ENCODE results near the gene IFT122. TPM values are rescaled to one million over a fixed set of nuclear protein-coding genes. Genes with fewer than 3 reads are reported as not detected.

The IFT122 gene
- total RNA-seq, 1 donor: 21.4 TPM

DNA sequence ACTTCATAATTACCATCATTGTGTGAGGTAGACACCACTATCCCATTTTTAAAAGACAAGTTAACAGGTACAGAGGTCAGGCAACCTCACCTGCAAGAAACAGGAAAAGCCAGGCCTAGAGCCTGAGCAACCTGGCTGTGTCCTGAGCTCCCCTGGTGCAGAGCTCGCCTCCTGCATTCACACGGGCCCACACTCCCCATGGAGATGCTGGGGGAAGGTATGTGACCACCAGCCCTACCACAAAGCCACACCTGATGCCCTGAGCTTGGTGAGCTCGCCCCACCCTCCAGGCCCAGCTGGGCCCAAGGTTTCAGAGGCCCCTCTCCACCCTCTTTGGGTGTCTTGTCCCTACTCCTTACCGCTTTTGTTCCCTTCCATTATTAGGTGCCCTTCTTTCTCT is 10.4 kb upstream of the IFT122 start:
- TF ChIP-seq, protein P1, sequence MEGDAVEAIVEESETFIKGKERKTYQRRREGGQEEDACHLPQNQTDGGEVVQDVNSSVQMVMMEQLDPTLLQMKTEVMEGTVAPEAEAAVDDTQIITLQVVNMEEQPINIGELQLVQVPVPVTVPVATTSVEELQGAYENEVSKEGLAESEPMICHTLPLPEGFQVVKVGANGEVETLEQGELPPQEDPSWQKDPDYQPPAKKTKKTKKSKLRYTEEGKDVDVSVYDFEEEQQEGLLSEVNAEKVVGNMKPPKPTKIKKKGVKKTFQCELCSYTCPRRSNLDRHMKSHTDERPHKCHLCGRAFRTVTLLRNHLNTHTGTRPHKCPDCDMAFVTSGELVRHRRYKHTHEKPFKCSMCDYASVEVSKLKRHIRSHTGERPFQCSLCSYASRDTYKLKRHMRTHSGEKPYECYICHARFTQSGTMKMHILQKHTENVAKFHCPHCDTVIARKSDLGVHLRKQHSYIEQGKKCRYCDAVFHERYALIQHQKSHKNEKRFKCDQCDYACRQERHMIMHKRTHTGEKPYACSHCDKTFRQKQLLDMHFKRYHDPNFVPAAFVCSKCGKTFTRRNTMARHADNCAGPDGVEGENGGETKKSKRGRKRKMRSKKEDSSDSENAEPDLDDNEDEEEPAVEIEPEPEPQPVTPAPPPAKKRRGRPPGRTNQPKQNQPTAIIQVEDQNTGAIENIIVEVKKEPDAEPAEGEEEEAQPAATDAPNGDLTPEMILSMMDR (IDR thresholded peaks at IDR 0.05; ENCODE audit: insufficient read depth, low read length): no peak
- H3K4me3 ChIP-seq (ENCODE audit: low read depth, low read length): no peak overlapping the region
- no peak for DNase-seq (ENCODE audit: low read depth)

DNA sequence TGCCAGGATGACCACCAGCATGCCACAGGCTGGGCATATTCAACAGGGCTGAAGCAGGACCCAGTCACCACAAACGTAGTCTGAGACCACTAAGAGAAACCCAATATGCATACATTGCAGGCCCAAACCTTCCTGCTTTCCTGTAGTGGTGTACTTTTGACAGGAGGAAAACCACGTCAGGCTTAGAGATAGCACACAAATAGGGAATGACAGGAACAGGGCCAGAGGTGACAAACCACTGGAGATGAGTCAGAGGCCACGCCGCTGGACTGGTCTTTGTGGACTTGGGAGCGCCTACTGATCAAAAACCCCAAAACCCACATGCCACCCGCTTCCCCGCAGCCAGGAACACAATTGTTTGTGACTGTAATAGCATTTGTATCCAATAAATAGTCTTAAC is 8.0 kb upstream of the IFT122 start:
- DNase-seq (ENCODE audit: low read depth): no peak
- TF ChIP-seq, protein P1 (IDR thresholded peaks at IDR 0.05; ENCODE audit: insufficient read depth, low read length): no peak
- no peak overlapping the region for H3K4me3 ChIP-seq (ENCODE audit: low read depth, low read length)

DNA sequence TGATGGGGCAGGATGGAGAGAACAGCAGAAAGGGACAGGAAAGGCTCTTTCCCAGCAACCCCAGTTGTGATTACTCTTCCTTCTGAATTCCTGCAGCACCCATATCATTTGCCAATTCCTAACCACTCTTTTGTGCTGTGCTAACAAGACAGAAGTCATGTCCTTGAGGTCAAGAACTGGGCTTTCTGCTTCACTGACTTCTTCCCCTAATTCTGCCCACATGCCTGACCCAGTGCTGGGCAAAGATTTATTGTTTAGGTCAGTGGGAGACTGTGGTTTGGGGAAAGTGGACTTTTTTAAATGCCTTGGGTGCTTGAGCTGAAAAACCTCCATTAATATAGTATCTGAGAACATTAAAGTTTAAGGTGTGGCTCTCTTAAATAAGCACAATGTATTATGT is 7.4 kb upstream of the IFT122 start:
- DNase-seq (ENCODE audit: low read depth): no peak
- no peak overlapping the region for H3K4me3 ChIP-seq (ENCODE audit: low read depth, low read length)
- TF ChIP-seq, protein P1 (IDR thresholded peaks at IDR 0.05; ENCODE audit: insufficient read depth, low read length): no peak

DNA sequence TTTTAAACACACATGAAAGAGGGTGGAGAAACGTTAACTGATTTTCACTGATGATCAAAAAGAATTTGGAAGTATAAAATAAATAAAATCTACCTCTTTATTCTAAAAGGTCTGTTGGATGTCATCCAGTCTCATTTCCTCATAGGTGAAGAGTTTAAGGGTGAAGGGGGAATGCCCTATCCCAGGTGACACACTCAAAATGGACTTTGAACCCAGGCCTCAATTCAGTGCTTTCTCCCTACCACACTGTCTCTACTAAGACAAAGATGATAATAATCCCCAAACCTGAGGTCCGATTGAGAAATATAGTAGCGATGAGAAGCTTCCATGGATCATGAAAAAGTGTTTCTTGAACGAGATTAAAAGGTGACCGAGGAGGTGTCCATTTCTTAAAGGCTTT is 6.5 kb upstream of the IFT122 start:
- no peak for DNase-seq (ENCODE audit: low read depth)
- TF ChIP-seq, protein P1 (IDR thresholded peaks at IDR 0.05; ENCODE audit: insufficient read depth, low read length): no peak
- H3K4me3 ChIP-seq (ENCODE audit: low read depth, low read length): no peak overlapping the region

DNA sequence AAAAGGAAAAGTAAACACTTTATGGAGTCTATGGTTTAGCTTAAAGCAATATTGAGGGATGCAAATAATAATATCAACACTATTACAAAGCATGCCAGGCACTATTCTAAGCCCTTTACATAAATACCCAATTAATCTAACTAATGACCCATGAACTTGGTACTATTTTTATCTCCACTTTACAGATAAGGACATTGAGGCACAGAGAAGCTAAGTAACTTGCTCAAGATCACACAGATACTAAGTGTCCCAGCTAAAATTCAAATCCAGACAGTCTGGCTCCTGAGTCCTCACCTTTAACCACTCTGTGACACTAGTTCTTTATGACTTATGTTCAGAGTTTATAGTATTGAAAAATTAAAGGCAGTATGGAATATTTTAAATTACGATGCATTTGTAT is 5.9 kb upstream of the IFT122 start:
- no peak for DNase-seq (ENCODE audit: low read depth)
- H3K4me3 ChIP-seq (ENCODE audit: low read depth, low read length): no peak overlapping the region
- TF ChIP-seq, protein P1 (IDR thresholded peaks at IDR 0.05; ENCODE audit: insufficient read depth, low read length): no peak

DNA sequence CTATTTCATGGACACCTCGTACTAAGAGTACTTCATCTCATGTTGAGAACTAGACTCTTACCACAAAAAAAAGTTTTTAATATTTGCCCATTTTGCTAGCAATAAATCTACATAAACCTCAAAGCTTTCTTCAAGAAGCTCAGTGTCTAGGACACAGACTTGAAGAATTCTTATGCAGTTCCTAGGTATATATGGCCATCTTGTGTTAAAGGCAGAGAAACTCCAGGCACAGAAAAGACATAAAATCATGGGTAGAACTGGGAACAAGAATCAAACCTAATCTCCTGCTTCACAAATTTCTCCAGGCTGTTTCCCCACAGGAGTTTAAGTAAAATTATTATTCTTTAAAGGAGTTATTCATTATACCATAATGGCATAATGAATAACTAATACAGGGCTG is 4.7 kb upstream of the IFT122 start:
- no peak for DNase-seq (ENCODE audit: low read depth)
- H3K4me3 ChIP-seq (ENCODE audit: low read depth, low read length): no peak overlapping the region
- TF ChIP-seq, protein P1 (IDR thresholded peaks at IDR 0.05; ENCODE audit: insufficient read depth, low read length): no peak

DNA sequence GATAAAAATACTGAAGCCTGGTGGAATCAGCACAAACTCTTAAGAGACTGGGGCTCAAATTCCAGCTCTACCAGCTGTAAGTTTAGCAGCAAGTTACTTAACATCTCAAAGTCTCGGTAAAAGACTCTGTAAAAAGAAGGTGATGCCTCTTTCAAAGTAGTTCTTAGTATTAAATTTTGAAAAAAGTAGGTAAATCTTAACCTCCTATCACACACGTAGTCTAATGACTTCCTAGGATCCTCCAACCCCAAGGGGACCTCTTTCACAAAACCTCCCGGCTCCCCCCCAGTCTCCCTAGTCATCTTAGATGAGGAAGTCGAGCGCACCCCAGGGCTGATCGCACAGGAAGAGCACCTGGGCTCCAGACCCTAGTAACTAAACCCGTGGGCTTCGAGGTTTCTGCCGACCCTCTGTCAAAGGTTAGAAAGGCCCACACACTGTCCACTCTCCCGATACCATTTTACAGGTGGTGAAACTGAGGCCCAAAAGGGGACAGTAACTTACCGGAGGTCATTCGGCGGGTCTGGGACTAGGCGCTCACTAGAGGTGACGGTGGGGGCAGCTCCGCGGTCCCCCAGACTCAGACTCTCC is 703 bp upstream of the IFT122 start:
- TF ChIP-seq, protein P1 (IDR thresholded peaks at IDR 0.05; ENCODE audit: insufficient read depth, low read length): no peak
- peak overlapping the region; percentile 98 for H3K4me3 ChIP-seq (ENCODE audit: low read depth, low read length)
- peak; percentile 47 for DNase-seq (ENCODE audit: low read depth)

Measured in fibroblast of the aortic adventitia (primary cell).